IPS-18c (cell line): ENCODE measurements around the gene KCNC2.

Experiments
- H3K4me3 ChIP-seq: 2 replicates; pipeline ENCODE4 v1.7.0; 2013; ENCODE audit warnings: low read depth, mild to moderate bottlenecking, low read length, moderate library complexity; ENCODE audit not compliant: insufficient read depth
- H3K9me3 ChIP-seq: one replicate; pipeline ENCODE4 v1.6.1; 2013; ENCODE audit warnings: mild to moderate bottlenecking, low read length, moderate library complexity; ENCODE audit not compliant: control insufficient read depth, insufficient read depth

KCNC2 gene

DNA sequence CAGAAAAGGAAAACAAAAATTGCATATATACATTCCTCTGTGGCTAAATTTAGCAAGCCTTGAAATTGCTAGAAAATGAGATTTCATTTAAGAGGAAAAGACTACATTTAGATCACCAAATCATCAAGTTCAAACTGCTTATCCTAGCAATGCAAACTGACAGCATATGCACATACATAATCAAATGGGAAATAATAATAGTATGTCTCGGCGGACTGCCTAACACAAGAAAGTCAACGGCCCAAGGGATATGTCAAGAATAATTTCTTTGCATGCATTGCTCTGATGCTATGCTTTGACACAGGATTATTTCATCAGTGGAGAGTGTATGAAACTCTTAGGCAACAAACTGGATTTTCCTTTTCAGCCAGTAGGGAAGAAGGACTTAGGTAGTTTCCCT is 107.9 kb downstream of the KCNC2 start:
- no peak overlapping the region for H3K4me3 ChIP-seq

DNA sequence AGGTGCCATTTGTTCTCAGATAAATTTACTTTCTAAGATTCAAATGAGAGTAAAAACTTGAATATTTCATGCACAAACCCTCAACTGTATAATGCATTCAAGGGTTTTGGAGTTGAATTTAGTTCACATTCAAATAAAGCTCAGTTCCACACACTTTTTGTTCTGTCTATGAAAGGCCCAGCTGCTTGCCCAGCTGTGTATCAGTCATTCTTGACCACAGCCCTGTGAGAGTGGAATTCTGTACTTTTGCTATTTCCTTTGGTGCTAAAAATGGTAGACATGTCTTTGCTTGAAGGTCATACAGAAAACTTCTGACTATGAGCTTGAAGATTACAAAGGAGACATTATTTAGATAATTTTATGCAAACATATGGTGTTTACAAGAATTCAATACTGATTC is 110.4 kb downstream of the KCNC2 start:
- H3K4me3 ChIP-seq: no peak overlapping the region
- H3K9me3 ChIP-seq: no peaks in the 10 kb centered on the region

More for the DNA sequence above, 107.9 kb downstream of the KCNC2 start:
- H3K9me3 ChIP-seq: no peaks in the 10 kb centered on the region

DNA sequence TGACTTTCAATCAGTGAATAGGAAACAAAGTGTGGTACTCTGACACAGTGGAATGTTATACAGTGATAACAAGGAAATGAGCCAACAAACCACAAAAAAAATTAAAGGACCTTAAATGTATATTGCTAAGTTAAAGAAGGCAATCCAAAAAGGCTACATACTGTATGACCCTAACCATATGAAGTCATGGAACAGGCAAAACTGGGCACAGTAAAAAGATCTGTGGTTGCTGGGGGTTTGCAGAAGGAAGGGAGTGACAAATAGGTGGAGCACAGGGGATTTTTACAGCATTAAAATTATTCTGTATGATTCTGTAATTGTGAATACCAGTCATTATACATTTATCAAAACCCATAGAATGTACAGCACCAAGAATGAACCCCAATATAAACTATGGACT is 112.6 kb downstream of the KCNC2 start:
- Histone ChIP-seq H3K4me3 (no peak overlapping the region), H3K9me3 (no peaks in the 10 kb centered on the region)

DNA sequence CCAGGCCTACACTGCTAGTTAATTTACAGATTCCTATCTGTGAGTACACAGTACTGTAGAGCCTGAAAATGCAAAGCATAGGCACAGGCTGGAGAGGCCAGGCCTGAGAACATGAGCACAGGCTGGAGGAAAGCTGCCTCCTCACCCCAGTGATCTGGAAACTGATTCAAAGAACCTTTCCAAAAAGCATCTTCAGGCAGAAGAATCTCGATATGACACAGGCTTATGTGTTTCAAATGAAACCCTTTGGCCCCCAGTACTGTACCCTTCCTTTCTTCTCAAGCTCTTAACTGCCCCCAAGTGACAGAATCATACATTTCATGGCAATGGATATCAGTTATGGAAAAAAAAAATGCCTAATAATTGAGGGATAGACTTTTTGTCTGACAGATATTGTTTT is 122.0 kb downstream of the KCNC2 start:
- Histone ChIP-seq H3K9me3 (no peaks in the 10 kb centered on the region), H3K4me3 (no peak overlapping the region)

DNA sequence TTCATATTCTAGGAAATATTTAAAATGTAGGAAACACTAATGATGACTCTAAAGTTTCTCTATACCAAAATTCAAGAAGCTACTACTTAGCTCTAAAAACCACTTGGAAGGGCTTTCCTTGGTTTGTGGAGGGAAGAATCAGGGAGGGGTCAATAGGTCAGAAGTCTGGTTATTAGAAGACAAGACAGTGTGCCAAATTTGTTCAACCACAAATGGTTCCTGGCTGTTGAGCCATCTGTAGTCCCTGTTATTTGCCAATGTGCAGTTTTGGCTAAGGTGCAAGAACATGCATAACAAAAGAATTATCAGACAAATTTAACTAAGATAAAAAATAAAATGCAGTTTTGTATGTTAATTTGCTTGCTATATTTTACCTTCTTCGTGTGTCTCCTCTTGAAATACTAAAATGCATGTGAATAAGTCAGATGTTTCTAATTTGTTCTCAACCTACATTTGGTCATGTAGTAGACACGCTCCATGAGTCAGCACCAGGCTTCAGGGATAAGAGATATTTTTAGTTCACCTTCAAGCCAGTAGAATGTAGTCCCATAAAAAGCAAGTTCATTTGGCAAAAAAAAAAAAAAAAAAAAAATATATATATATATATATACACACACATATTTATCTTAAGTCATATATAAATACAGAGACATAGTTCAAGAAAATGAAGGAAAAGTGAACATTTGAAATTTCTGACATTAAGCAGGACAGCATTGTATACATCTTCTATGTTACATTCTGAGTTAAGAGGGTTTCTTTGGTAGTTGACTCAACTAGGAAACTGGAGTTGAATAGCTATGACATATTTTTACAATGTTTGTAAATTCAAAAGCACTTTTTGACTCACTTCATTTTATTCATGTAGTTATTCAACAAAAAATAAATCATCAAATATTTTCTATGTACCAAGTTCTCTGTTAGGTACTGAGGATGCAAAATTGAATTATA is 123.3 kb downstream of the KCNC2 start:
- Histone ChIP-seq H3K4me3 (no peak overlapping the region), H3K9me3 (no peaks in the 10 kb centered on the region)

DNA sequence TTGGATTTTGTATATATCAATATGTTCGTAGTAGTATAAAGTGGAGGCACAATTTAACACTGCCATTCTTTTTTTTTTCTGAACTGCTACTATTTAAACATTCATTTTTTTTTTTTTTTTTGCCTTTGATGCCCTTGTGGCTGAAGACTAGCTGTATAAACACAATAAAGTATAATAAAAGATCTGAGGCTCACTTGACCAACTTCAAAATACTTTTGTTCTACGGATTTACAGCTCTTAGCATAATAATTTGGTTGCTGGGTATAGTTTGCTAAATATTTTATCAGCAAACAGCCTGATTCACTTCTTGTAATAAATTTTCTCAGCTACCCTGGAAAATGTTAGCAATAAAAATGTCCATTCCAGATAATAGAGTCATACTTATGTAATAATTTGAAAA is 128.3 kb downstream of the KCNC2 start:
- no peaks in the 10 kb centered on the region for H3K9me3 ChIP-seq

DNA sequence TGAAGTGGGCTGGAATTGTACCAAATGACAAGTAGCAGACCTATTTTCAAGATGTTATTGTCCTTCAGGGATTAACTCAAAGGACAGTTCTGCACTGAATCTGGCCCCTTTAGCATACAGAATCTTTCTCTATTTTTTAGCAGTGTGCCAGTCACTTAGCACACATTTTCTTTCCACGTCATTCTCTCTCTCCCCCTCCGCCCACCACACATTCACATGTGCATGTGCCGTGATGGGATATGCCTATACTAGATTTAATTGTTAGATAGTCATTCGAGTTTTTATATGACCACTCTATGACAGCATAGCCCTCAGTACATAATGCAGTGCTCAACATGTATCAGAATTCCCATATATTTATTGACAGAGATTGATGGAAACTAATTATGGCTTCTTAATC is 129.1 kb downstream of the KCNC2 start:
- H3K4me3 ChIP-seq: no peak overlapping the region
- H3K9me3 ChIP-seq: no peaks in the 10 kb centered on the region

More for the DNA sequence above, 128.3 kb downstream of the KCNC2 start:
- H3K4me3 ChIP-seq: no peak overlapping the region

DNA sequence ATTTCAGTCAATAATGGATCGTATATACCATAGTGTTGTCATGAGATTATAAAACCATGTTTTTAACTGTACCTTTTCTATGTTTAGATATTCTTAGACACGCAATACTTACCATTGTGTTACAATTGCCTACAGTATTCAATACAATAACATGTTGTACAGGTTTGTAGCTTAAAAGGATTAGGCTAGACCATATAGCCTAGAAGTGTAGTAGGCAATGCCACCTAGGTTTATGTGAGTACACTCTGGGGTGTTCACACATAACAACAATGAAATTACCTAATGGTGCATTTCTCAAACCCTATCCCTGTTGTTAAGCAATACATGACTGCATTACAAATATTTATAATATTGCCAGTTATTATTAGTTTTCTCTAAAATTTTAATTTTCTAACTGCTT is 144.2 kb downstream of the KCNC2 start:
- no peaks in the 10 kb centered on the region for H3K9me3 ChIP-seq
- H3K4me3 ChIP-seq: no peak overlapping the region

DNA sequence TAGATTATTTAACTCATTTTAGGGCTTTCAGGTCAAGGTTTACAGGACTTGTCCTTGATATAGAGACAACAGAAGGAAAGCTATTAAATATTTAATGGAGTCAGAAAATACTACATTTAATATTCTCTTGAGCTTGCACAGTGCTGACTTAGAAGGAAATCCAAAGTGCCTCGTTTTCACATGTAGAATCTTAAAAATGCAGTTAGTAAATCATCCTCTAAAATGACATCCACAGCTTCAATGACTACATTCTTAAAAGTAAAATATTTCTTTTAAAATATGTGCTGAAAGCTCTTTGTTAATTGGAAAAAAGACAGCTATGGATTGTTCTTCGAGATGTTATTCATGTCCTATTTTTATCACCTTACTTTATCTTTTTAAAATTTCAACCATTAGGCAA is 146.9 kb downstream of the KCNC2 start:
- Histone ChIP-seq H3K9me3 (no peaks in the 10 kb centered on the region), H3K4me3 (no peak overlapping the region)

DNA sequence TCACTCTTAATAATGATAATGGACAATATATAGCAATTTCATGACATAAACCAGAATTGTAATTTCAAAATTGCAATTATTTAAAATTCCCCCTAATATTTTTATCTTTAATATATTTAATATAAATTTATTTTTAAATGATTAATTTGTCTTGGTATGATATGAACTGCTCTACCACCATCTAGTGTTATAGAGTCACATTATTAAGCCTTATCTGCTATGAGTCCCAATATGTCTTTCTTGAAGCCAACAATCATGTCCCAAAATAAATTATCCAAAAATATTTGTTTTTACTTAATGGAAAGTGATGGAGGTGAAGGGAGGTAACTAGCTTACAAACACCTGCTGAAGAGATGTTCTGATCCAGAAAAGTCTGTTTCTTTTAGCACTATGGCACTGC is 151.4 kb downstream of the KCNC2 start:
- Histone ChIP-seq H3K9me3 (no peaks in the 10 kb centered on the region), H3K4me3 (no peak overlapping the region)

DNA sequence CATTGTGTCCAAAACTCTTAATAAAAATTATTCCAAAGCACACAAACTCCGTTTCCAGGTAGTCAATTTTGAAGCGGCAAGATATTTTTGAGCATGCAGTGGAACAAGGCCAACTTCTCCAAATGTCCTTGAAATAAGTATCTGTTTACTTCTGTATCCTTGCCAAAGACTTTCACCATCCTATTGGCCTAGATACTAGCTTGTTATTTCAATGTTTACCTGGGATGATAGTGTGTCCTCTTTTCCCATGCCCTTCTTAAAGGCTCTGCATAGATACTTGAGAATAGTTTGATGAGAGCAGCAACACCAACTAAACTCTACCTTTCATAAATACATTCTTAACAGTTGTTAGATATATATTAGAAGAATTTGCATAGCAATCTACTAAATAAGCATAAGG is 160.9 kb downstream of the KCNC2 start:
- H3K4me3 ChIP-seq: no peak overlapping the region
- H3K9me3 ChIP-seq: no peaks in the 10 kb centered on the region

DNA sequence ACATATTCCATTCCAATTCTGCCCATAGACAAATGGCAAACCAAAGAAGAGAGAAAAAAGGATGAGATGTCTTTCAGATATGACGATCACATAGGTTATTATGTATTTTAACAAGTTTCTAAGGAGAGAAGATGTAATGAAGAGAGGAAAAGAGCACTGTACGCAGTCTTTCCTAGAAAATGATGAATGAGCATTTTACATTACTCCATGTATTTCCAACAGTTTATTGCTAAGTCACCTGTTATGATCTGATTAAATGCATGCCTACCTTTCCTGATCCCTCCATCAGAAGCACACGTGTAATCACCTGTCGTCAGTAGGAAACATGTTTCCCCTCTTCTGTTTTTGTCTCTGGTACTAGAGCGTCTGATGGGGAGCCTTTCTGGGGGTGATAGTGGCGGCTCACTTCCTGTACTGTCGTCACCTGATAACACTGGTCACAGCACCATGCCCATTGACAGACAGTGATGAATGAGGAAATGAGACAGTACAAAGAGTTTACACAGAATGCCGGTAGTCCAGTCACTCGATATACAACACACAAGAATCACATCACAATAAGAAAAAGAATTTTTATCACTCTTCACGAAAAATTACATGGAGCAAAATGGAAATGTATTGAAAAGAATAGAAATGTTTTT is 161.6 kb downstream of the KCNC2 start:
- Histone ChIP-seq H3K9me3 (no peaks in the 10 kb centered on the region), H3K4me3 (no peak overlapping the region)

DNA sequence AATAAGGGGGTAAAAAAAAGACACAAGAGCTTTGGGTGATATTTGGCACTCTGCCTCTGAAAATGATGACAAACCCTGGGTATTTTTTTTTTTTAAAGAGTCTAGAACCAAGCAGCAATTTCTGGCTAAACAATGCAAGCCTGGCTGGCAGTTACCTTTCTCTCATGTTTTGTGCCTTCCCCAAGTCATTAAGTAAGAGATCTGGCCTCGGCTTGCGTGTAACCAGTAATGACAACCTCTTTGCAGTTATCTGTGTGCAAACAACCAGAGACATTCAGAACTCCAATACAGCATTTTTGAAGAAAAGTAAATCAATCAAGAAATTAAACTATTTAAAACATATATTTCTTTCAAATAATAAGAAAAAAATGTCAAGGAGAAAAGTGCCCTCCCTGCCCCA is 167.5 kb downstream of the KCNC2 start:
- Histone ChIP-seq H3K9me3 (no peaks in the 10 kb centered on the region), H3K4me3 (no peak overlapping the region)

DNA sequence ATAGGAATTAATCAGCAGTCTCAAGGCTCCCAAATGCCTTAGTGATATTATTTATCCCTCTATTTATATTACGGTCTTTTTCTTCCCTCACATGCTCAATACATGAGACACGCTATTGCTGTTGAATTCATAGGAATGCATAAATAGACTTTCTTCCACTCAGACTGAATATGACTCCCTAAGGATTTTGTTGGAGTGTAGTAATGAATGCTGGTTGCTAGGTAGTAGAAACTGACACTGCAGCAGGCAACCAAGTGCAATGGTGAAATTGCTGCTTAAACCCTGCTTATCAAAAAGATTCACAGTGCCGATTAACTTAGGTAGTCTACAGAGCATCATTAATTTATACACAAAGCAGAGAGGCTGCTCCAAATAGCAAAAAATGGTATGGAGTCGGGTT is 168.2 kb downstream of the KCNC2 start:
- H3K4me3 ChIP-seq: no peak overlapping the region

DNA sequence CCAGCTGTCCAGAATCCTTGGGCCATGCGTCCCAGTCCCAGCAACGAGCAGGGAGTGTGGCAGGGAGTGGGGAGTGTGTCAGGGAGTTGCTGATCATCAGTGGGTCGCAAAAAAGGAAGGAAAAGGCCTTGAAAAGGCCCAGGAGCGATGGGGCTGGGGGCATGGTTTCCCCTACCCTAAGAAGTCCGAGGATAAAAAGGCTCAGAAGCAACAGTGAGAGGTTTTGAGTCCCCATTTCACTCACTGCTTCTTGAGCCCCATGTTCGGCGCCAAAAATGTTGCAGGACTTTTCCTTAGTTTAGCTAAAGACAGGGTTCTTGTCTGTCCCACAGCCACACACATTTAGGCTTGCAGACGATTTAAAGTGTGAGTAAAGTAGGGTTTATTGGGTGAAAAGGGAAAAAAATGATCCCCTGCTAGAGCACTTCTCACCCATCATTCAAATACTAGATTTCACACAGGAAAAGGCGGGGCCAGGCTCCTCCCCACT is 189.5 kb downstream of the KCNC2 start:
- H3K9me3 ChIP-seq: peaks cover 4% of the 10 kb centered on the region
- H3K4me3 ChIP-seq: no peak overlapping the region

More for the DNA sequence above, 168.2 kb downstream of the KCNC2 start:
- H3K9me3 ChIP-seq: no peaks in the 10 kb centered on the region

DNA sequence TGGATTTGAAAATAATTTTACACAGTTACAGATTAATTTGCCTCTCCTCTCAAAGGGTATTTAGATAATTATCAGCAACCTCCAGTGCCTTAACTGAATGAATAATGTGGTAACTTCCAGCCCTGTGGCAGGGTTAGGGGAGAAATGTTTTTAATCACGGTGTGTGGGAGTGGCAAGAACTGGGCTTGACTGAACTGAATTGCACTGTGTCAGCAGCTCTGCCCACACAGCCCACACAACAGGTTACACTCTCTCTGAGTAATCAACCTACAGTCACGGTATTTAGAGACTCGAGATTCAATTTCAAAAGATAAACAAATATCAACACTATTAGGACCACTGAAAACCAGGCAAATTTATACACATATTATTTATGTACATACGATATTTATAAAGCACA is 198.5 kb downstream of the KCNC2 start:
- H3K4me3 ChIP-seq: no peak overlapping the region
- H3K9me3 ChIP-seq: no peaks in the 10 kb centered on the region

DNA sequence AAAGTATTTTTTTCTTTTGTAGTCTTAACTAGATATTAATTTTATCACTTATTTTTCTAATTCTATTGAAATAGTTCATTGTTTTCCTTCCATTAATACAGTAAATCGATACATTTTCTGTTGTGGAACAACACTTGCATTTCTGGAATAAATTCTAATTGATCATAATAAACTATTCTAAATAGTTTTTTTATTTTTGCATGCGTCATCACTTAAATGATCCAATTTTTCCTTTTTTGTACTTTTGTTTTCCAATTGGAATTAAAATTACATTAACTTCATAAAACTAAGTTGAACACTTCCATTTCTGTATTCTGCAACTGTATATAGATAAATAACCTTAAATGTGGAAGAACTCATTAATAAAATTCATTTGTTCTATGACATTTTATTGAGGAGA is 202.5 kb downstream of the KCNC2 start:
- H3K9me3 ChIP-seq: no peaks in the 10 kb centered on the region
- H3K4me3 ChIP-seq: no peak overlapping the region

DNA sequence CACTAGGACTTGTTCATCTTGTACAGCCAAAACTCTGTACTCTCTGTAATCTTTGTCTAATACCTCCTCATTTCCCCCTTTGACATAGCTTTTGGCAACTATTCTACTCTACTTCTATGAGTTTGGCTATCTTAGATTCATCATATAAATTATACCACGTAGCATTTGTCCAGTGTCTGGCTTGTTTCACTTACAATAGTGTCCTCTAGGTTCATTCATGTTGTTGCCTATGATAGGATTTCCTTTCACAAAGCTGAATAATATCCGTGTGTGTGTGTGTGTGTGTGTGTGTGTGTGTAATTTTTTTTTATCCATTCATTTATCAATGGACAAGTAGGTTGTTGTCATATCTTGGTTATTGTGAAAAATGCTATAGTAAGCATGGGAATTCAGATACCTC is 209.5 kb downstream of the KCNC2 start:
- no peak overlapping the region for H3K4me3 ChIP-seq

More for the DNA sequence above, 209.5 kb downstream of the KCNC2 start:
- no peaks in the 10 kb centered on the region for H3K9me3 ChIP-seq
